ENCODE results near the gene UBAP2L. TPM values are rescaled to one million over a fixed set of nuclear protein-coding genes. Genes with fewer than 3 reads are reported as not detected.
A peak's percentile ranks its signal among the peaks of the same experiment; 100 is the strongest.

The UBAP2L gene
- total and polyA plus RNA-seq, 2 experiments from 2014 or later: 98.5 to 157 TPM

DNA sequence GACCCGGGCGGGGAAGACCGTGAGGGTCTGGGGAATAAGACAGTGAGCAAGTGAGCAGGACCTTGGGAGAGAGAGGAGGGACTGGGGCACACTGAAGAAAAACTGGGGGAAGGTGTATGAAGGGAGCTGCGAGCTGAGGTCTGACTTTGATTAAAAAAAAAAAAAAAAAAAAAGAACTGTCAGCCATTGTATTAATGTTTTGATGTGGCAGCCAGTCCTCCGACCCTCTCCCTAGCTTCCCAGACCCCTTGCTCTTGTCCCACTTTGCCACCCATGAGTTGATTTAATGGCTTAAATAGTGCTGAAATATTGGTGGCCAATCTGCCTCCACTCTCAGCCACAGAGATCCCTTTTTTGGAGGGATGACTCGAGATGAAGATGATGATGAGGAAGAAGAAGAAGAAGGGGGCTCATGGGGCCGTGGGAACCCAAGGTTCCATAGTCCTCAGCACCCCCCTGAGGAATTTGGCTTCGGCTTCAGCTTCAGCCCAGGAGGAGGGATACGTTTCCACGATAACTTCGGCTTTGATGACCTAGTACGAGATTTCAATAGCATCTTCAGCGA, 52.3 kb downstream of the UBAP2L start:
- Mint-ChIP-seq H3K27ac (peak overlapping the region; percentile 98), H3K27me3 (ENCODE audit: insufficient read depth, low read depth, poor library complexity) (peaks cover 13% of the 10 kb centered on the region), H3K4me1 (peaks cover 8% of the 10 kb centered on the region; the same call in 2 of the 3 replicates), H3K9me3 (no peaks in the 10 kb centered on the region), H3K4me3 (peak overlapping the region; percentile 95), H3K36me3 (ENCODE audit: low read depth) (peaks cover 58% of the 10 kb centered on the region)
- peak overlapping the region; percentile 95 for H3K4me3 ChIP-seq
- H3K27ac ChIP-seq (ENCODE audit: low read depth): peak overlapping the region; percentile 97
- no peaks in the 10 kb centered on the region; the same call in 1 of the 2 replicates for H4K20me1 ChIP-seq (replicated peaks; ENCODE audit: insufficient read depth)
- peak overlapping the region; percentile 93 for H3K4me2 ChIP-seq
- peaks cover 12% of the 10 kb centered on the region for H3K79me2 ChIP-seq (replicated peaks; ENCODE audit: insufficient read depth)
- no peaks in the 10 kb centered on the region for H3K9me2 ChIP-seq (ENCODE audit: insufficient read depth)
- H3F3A ChIP-seq (replicated peaks; ENCODE audit: low read depth): peaks cover 36% of the 10 kb centered on the region
- no peaks in the 10 kb centered on the region for H3K27me3 ChIP-seq (ENCODE audit: insufficient read depth)
- no peaks in the 10 kb centered on the region; the same call in 1 of the 2 replicates for H3K4me1 ChIP-seq (ENCODE audit: insufficient read depth)
- H3K36me3 ChIP-seq (ENCODE audit: insufficient read depth): peaks cover 20% of the 10 kb centered on the region
- peak; percentile 18 for ATAC-seq
- TF ChIP-seq EZH2 (IDR thresholded peaks at IDR 0.05; ENCODE audit: low read depth, unreplicated experiment) (no peak), NANOG (IDR thresholded peaks at IDR 0.05; ENCODE audit: borderline replicate concordance) (no peak), CREB1 (CRISPR knock-in tag; IDR thresholded peaks at IDR 0.05; ENCODE audit: low read depth) (no peak), STAT1 (IDR thresholded peaks at IDR 0.05; ENCODE audit: unreplicated experiment) (no peak), EZH2phosphoT487 (IDR thresholded peaks at IDR 0.05; ENCODE audit: unreplicated experiment) (no peak), ZNF114 (CRISPR knock-in tag; IDR thresholded peaks at IDR 0.05) (no peak), POLR2AphosphoS5 (IDR thresholded peaks at IDR 0.05; ENCODE audit: low read depth) (no peak), JUNB (IDR thresholded peaks at IDR 0.05; ENCODE audit: unreplicated experiment) (no peak), ZNF331 (CRISPR knock-in tag; IDR thresholded peaks at IDR 0.05; ENCODE audit: low read depth) (no peak)
- TF ChIP-seq, protein P1, sequence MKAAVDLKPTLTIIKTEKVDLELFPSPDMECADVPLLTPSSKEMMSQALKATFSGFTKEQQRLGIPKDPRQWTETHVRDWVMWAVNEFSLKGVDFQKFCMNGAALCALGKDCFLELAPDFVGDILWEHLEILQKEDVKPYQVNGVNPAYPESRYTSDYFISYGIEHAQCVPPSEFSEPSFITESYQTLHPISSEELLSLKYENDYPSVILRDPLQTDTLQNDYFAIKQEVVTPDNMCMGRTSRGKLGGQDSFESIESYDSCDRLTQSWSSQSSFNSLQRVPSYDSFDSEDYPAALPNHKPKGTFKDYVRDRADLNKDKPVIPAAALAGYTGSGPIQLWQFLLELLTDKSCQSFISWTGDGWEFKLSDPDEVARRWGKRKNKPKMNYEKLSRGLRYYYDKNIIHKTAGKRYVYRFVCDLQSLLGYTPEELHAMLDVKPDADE (IDR thresholded peaks at IDR 0.05): no peak
- TF ChIP-seq, protein P2, sequence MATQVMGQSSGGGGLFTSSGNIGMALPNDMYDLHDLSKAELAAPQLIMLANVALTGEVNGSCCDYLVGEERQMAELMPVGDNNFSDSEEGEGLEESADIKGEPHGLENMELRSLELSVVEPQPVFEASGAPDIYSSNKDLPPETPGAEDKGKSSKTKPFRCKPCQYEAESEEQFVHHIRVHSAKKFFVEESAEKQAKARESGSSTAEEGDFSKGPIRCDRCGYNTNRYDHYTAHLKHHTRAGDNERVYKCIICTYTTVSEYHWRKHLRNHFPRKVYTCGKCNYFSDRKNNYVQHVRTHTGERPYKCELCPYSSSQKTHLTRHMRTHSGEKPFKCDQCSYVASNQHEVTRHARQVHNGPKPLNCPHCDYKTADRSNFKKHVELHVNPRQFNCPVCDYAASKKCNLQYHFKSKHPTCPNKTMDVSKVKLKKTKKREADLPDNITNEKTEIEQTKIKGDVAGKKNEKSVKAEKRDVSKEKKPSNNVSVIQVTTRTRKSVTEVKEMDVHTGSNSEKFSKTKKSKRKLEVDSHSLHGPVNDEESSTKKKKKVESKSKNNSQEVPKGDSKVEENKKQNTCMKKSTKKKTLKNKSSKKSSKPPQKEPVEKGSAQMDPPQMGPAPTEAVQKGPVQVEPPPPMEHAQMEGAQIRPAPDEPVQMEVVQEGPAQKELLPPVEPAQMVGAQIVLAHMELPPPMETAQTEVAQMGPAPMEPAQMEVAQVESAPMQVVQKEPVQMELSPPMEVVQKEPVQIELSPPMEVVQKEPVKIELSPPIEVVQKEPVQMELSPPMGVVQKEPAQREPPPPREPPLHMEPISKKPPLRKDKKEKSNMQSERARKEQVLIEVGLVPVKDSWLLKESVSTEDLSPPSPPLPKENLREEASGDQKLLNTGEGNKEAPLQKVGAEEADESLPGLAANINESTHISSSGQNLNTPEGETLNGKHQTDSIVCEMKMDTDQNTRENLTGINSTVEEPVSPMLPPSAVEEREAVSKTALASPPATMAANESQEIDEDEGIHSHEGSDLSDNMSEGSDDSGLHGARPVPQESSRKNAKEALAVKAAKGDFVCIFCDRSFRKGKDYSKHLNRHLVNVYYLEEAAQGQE (IDR thresholded peaks at IDR 0.05; ENCODE audit: unreplicated experiment): no peak
- TF ChIP-seq, protein P3, sequence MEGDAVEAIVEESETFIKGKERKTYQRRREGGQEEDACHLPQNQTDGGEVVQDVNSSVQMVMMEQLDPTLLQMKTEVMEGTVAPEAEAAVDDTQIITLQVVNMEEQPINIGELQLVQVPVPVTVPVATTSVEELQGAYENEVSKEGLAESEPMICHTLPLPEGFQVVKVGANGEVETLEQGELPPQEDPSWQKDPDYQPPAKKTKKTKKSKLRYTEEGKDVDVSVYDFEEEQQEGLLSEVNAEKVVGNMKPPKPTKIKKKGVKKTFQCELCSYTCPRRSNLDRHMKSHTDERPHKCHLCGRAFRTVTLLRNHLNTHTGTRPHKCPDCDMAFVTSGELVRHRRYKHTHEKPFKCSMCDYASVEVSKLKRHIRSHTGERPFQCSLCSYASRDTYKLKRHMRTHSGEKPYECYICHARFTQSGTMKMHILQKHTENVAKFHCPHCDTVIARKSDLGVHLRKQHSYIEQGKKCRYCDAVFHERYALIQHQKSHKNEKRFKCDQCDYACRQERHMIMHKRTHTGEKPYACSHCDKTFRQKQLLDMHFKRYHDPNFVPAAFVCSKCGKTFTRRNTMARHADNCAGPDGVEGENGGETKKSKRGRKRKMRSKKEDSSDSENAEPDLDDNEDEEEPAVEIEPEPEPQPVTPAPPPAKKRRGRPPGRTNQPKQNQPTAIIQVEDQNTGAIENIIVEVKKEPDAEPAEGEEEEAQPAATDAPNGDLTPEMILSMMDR (conservative IDR thresholded peaks at IDR 0.05; ENCODE audit: low read depth in 2 of 2): no peak
- TF ChIP-seq, protein P4, sequence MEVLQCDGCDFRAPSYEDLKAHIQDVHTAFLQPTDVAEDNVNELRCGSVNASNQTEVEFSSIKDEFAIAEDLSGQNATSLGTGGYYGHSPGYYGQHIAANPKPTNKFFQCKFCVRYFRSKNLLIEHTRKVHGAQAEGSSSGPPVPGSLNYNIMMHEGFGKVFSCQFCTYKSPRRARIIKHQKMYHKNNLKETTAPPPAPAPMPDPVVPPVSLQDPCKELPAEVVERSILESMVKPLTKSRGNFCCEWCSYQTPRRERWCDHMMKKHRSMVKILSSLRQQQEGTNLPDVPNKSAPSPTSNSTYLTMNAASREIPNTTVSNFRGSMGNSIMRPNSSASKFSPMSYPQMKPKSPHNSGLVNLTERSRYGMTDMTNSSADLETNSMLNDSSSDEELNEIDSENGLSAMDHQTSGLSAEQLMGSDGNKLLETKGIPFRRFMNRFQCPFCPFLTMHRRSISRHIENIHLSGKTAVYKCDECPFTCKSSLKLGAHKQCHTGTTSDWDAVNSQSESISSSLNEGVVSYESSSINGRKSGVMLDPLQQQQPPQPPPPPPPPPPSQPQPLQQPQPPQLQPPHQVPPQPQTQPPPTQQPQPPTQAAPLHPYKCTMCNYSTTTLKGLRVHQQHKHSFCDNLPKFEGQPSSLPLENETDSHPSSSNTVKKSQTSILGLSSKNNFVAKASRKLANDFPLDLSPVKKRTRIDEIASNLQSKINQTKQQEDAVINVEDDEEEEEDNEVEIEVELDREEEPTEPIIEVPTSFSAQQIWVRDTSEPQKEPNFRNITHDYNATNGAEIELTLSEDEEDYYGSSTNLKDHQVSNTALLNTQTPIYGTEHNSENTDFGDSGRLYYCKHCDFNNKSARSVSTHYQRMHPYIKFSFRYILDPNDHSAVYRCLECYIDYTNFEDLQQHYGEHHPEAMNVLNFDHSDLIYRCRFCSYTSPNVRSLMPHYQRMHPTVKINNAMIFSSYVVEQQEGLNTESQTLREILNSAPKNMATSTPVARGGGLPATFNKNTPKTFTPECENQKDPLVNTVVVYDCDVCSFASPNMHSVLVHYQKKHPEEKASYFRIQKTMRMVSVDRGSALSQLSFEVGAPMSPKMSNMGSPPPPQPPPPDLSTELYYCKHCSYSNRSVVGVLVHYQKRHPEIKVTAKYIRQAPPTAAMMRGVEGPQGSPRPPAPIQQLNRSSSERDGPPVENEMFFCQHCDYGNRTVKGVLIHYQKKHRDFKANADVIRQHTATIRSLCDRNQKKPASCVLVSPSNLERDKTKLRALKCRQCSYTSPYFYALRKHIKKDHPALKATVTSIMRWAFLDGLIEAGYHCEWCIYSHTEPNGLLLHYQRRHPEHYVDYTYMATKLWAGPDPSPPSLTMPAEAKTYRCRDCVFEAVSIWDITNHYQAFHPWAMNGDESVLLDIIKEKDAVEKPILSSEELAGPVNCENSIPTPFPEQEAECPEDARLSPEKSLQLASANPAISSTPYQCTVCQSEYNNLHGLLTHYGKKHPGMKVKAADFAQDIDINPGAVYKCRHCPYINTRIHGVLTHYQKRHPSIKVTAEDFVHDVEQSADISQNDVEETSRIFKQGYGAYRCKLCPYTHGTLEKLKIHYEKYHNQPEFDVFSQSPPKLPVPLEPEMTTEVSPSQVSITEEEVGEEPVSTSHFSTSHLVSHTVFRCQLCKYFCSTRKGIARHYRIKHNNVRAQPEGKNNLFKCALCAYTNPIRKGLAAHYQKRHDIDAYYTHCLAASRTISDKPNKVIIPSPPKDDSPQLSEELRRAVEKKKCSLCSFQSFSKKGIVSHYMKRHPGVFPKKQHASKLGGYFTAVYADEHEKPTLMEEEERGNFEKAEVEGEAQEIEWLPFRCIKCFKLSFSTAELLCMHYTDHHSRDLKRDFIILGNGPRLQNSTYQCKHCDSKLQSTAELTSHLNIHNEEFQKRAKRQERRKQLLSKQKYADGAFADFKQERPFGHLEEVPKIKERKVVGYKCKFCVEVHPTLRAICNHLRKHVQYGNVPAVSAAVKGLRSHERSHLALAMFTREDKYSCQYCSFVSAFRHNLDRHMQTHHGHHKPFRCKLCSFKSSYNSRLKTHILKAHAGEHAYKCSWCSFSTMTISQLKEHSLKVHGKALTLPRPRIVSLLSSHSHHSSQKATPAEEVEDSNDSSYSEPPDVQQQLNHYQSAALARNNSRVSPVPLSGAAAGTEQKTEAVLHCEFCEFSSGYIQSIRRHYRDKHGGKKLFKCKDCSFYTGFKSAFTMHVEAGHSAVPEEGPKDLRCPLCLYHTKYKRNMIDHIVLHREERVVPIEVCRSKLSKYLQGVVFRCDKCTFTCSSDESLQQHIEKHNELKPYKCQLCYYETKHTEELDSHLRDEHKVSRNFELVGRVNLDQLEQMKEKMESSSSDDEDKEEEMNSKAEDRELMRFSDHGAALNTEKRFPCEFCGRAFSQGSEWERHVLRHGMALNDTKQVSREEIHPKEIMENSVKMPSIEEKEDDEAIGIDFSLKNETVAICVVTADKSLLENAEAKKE (CRISPR knock-in tag; IDR thresholded peaks at IDR 0.05): no peak
- peak overlapping the region; percentile 99 for H2AFZ ChIP-seq
- peak; percentile 28 for DNase-seq (ENCODE audit: low spot score)

Measured in GM23338 (cell line).